OCI-LY1 (cell line): ENCODE data around the gene ZNF143.

ENCODE experiments used
- H2AFZ ChIP-seq: fragments of 200-600 bp; sonication (generic), shearing (Covaris generic); 2 replicates; pipeline ENCODE4 v1.6.0; 2014; ENCODE audit warnings: antibody characterized with exemption, mild to moderate bottlenecking, low read length
- H3F3A ChIP-seq: fragments of 200-600 bp; sonication (generic), shearing (Covaris generic); 2 replicates; pipeline ENCODE4 v1.6.0; 2014; ENCODE audit warnings: mild to moderate bottlenecking, antibody characterized with exemption, low read length, moderate library complexity; ENCODE audit not compliant: insufficient read depth
- H3K27ac ChIP-seq: fragments of 200-600 bp; sonication (generic); 2 replicates; pipeline ENCODE4 v1.5.1; 2014; ENCODE audit warnings: low read length, mixed run types, mild to moderate bottlenecking, low read depth; ENCODE audit not compliant: poor library complexity, severe bottlenecking
- H3K27me3 ChIP-seq: fragments of 200-600 bp; sonication (generic); 2 replicates; pipeline ENCODE4 v1.6.0; 2014; ENCODE audit warnings: antibody characterized with exemption, mild to moderate bottlenecking, low read length, moderate library complexity; ENCODE audit not compliant: insufficient read depth
- H3K36me3 ChIP-seq: fragments of 200-600 bp; sonication (generic); 2 replicates; pipeline ENCODE4 v1.6.1; 2014; ENCODE audit warnings: mild to moderate bottlenecking, antibody characterized with exemption, low read length, moderate library complexity, mixed read lengths; ENCODE audit not compliant: insufficient read depth
- H3K4me1 ChIP-seq: fragments of 200-600 bp; sonication (generic); 2 replicates; pipeline ENCODE4 v1.5.1; 2014; ENCODE audit warnings: mild to moderate bottlenecking, low read length, moderate library complexity; ENCODE audit not compliant: insufficient read depth, severe bottlenecking
- H3K4me2 ChIP-seq: fragments of 200-600 bp; sonication (generic), shearing (Covaris generic); 2 replicates; pipeline ENCODE4 v1.6.1; 2014; ENCODE audit warnings: low read length
- H3K4me3 ChIP-seq: fragments of 200-600 bp; sonication (generic); 2 replicates; pipeline ENCODE4 v1.5.1; 2014; ENCODE audit warnings: low read length, low read depth, mild to moderate bottlenecking, mixed read lengths; ENCODE audit not compliant: poor library complexity, severe bottlenecking
- H3K79me2 ChIP-seq: fragments of 200-600 bp; shearing (Covaris generic); 2 replicates; pipeline ENCODE4 v1.6.1; 2016; ENCODE audit warnings: mixed run types, low read length, mixed read lengths; ENCODE audit not compliant: insufficient read depth
- H3K9ac ChIP-seq: fragments of 200-600 bp; sonication (generic), shearing (Covaris generic); 2 replicates; pipeline ENCODE4 v1.6.1; 2014; ENCODE audit warnings: mild to moderate bottlenecking, low read length, mixed read lengths
- H3K9me2 ChIP-seq: fragments of 200-600 bp; sonication (generic), shearing (Covaris generic); 2 replicates; pipeline ENCODE4 v1.6.1; 2014; ENCODE audit warnings: low read depth, mild to moderate bottlenecking, low read length, mixed read lengths
- H3K9me3 ChIP-seq: fragments of 200-600 bp; shearing (Covaris generic); 2 replicates; pipeline ENCODE4 v1.6.1; 2014; ENCODE audit warnings: low read length, mixed read lengths
- H4K20me1 ChIP-seq: fragments of 200-600 bp; sonication (generic), shearing (Covaris generic); 2 replicates; pipeline ENCODE4 v1.6.0; 2016; ENCODE audit warnings: mild to moderate bottlenecking, low read length; ENCODE audit not compliant: insufficient read depth
- CTCF ChIP-seq: fragments of 200-600 bp; sonication (generic), shearing (Covaris generic); IDR thresholded peaks from 2 replicates; pipeline ENCODE4 v1.5.1; 2017; ENCODE audit warnings: mild to moderate bottlenecking, antibody characterized with exemption, low read length, moderate library complexity, mixed read lengths
- EZH2 ChIP-seq: fragments of 200-600 bp; sonication (generic), shearing (Covaris generic); IDR thresholded peaks from 2 replicates; pipeline ENCODE4 v1.8.0; 2017; ENCODE audit warnings: borderline replicate concordance, mixed run types, mild to moderate bottlenecking, antibody characterized with exemption, low read length, moderate library complexity, mixed read lengths

Gene ZNF143

GRCh38 chr11:9528573-9529333 lies 67.9 kb downstream of the ZNF143 start:
- H3K4me2 ChIP-seq: no peak overlapping the region
- no peaks in the 10 kb centered on the region for H4K20me1 ChIP-seq
- no peaks in the 10 kb centered on the region for H3F3A ChIP-seq
- H2AFZ ChIP-seq: no peak overlapping the region
- H3K4me1 ChIP-seq: peaks cover 6% of the 10 kb centered on the region
- no peak overlapping the region for H3K4me3 ChIP-seq
- H3K9ac ChIP-seq: no peak overlapping the region
- H3K36me3 ChIP-seq: peaks cover 10% of the 10 kb centered on the region; the same call in 1 of the 2 replicates
- H3K9me2 ChIP-seq: no peaks in the 10 kb centered on the region
- TF ChIP-seq CTCF: no peak
- TF ChIP-seq EZH2: no peak
- H3K27ac ChIP-seq: no peak overlapping the region
- no peaks in the 10 kb centered on the region for H3K9me3 ChIP-seq
- no peaks in the 10 kb centered on the region for H3K79me2 ChIP-seq
- H3K27me3 ChIP-seq: no peaks in the 10 kb centered on the region

GRCh38 chr11:9529334-9529650 lies 68.5 kb downstream of the ZNF143 start:
- no peaks in the 10 kb centered on the region for H3K79me2 ChIP-seq
- H3K9ac ChIP-seq: no peak overlapping the region
- no peaks in the 10 kb centered on the region for H3F3A ChIP-seq
- peaks cover 10% of the 10 kb centered on the region; the same call in 1 of the 2 replicates for H3K36me3 ChIP-seq
- H3K4me3 ChIP-seq: no peak overlapping the region
- no peak overlapping the region for H3K27ac ChIP-seq
- H4K20me1 ChIP-seq: no peaks in the 10 kb centered on the region
- H3K9me3 ChIP-seq: no peaks in the 10 kb centered on the region
- no peak overlapping the region for H2AFZ ChIP-seq
- TF ChIP-seq EZH2 (no peak), CTCF (no peak)
- peaks cover 12% of the 10 kb centered on the region for H3K4me1 ChIP-seq
- no peak overlapping the region for H3K4me2 ChIP-seq
- no peaks in the 10 kb centered on the region for H3K9me2 ChIP-seq
- H3K27me3 ChIP-seq: no peaks in the 10 kb centered on the region

GRCh38 chr11:9530020-9530621 lies 69.3 kb downstream of the ZNF143 start:
- Histone ChIP-seq H3K9me2 (no peaks in the 10 kb centered on the region), H3K4me2 (no peak overlapping the region), H2AFZ (no peak overlapping the region), H3K4me1 (peaks cover 20% of the 10 kb centered on the region), H3K27me3 (no peaks in the 10 kb centered on the region), H3F3A (no peaks in the 10 kb centered on the region), H3K9ac (no peak overlapping the region), H3K79me2 (no peaks in the 10 kb centered on the region), H3K9me3 (no peaks in the 10 kb centered on the region), H3K27ac (no peak overlapping the region), H3K4me3 (no peak overlapping the region), H4K20me1 (no peaks in the 10 kb centered on the region), H3K36me3 (peaks cover 10% of the 10 kb centered on the region; the same call in 1 of the 2 replicates)
- TF ChIP-seq EZH2: no peak
- TF ChIP-seq CTCF: no peak
